ENCODE measurements around the gene MSX2.

The MSX2 gene

GRCh38 chr5:174724484-174725260 is at the start of gene MSX2:
Gene MSX2 (plus strand): TSS chr5:174724582. CDS start chr5:174724660, 78 bp downstream.
- peak; percentile 93 for DNase-seq
- in situ Hi-C loops (cut with MboI; ENCODE audit: low pct_unique_long_range_greater_than_20kb, low sequenced_read_pairs), result loop anchor here (25.0 kb wide), 1 partner anchor 312 kb away; no protein-coding TSS in a partner anchor

- in situ Hi-C loops (cut with MboI; ENCODE audit: low pct_unique_long_range_greater_than_20kb, low sequenced_read_pairs), result no loop called here
These were observed 49.3 kb upstream of the MSX2 start for GRCh38 chr5:174675110-174675509.

GRCh38 chr5:174675916-174676315 is 48.5 kb upstream of the MSX2 start:
- in situ Hi-C loops (cut with MboI; ENCODE audit: low pct_unique_long_range_greater_than_20kb, low sequenced_read_pairs), result no loop called here
- no peak for DNase-seq

More at GRCh38 chr5:174675110-174675509, 49.3 kb upstream of the MSX2 start:
- DNase-seq, result no peak

- in situ Hi-C loops (cut with MboI; ENCODE audit: low pct_unique_long_range_greater_than_20kb, low sequenced_read_pairs), result no loop called here
- DNase-seq, result no peak
These were observed 46.3 kb upstream of the MSX2 start for GRCh38 chr5:174678107-174678506.

GRCh38 chr5:174680901-174681565 is 43.3 kb upstream of the MSX2 start:
- in situ Hi-C loops (cut with MboI; ENCODE audit: low pct_unique_long_range_greater_than_20kb, low sequenced_read_pairs), result no loop called here
- DNase-seq, result no peak

- no peak for DNase-seq
- in situ Hi-C loops (cut with MboI; ENCODE audit: low pct_unique_long_range_greater_than_20kb, low sequenced_read_pairs), result no loop called here
These were observed 36.9 kb upstream of the MSX2 start for GRCh38 chr5:174687503-174687902.

GRCh38 chr5:174688441-174689354 is 35.7 kb upstream of the MSX2 start:
- in situ Hi-C loops (cut with MboI; ENCODE audit: low pct_unique_long_range_greater_than_20kb, low sequenced_read_pairs), result no loop called here
- no peak for DNase-seq

GRCh38 chr5:174690271-174690670 is 34.1 kb upstream of the MSX2 start:
- no peak for DNase-seq
- in situ Hi-C loops (cut with MboI; ENCODE audit: low pct_unique_long_range_greater_than_20kb, low sequenced_read_pairs), result no loop called here

GRCh38 chr5:174692381-174692780 is 32.0 kb upstream of the MSX2 start:
- DNase-seq, result no peak
- in situ Hi-C loops (cut with MboI; ENCODE audit: low pct_unique_long_range_greater_than_20kb, low sequenced_read_pairs), result no loop called here

- no peak for DNase-seq
- in situ Hi-C loops (cut with MboI; ENCODE audit: low pct_unique_long_range_greater_than_20kb, low sequenced_read_pairs), result no loop called here
These were observed 31.4 kb upstream of the MSX2 start for GRCh38 chr5:174692982-174693422.

GRCh38 chr5:174693697-174694385 is 30.5 kb upstream of the MSX2 start:
- DNase-seq, result no peak
- in situ Hi-C loops (cut with MboI; ENCODE audit: low pct_unique_long_range_greater_than_20kb, low sequenced_read_pairs), result no loop called here

- in situ Hi-C loops (cut with MboI; ENCODE audit: low pct_unique_long_range_greater_than_20kb, low sequenced_read_pairs), result no loop called here
- no peak for DNase-seq
These were observed 29.8 kb upstream of the MSX2 start for GRCh38 chr5:174694611-174695010.

GRCh38 chr5:174698156-174698555 is 26.2 kb upstream of the MSX2 start:
- in situ Hi-C loops (cut with MboI; ENCODE audit: low pct_unique_long_range_greater_than_20kb, low sequenced_read_pairs), result no loop called here
- no peak for DNase-seq

GRCh38 chr5:174699131-174699530 is 25.3 kb upstream of the MSX2 start:
- in situ Hi-C loops (cut with MboI; ENCODE audit: low pct_unique_long_range_greater_than_20kb, low sequenced_read_pairs), result no loop called here
- DNase-seq, result no peak

- in situ Hi-C loops (cut with MboI; ENCODE audit: low pct_unique_long_range_greater_than_20kb, low sequenced_read_pairs), result no loop called here
- DNase-seq, result no peak
These were observed 17.3 kb upstream of the MSX2 start for GRCh38 chr5:174706997-174707572.

GRCh38 chr5:174707671-174708070 is 16.7 kb upstream of the MSX2 start:
- in situ Hi-C loops (cut with MboI; ENCODE audit: low pct_unique_long_range_greater_than_20kb, low sequenced_read_pairs), result no loop called here
- DNase-seq, result no peak

- DNase-seq, result no peak
- in situ Hi-C loops (cut with MboI; ENCODE audit: low pct_unique_long_range_greater_than_20kb, low sequenced_read_pairs), result no loop called here
These were observed 15.7 kb upstream of the MSX2 start for GRCh38 chr5:174708476-174709207.

- in situ Hi-C loops (cut with MboI; ENCODE audit: low pct_unique_long_range_greater_than_20kb, low sequenced_read_pairs), result no loop called here
- DNase-seq, result no peak
These were observed 9.6 kb upstream of the MSX2 start for GRCh38 chr5:174714751-174715150.

All from KBM-7 (cell line).